Activated B cell treated with CpG ODN at 0.5 μM for 24 hours (primary cell): ENCODE data around the gene KAZN. TPM values are rescaled to one million over a fixed set of nuclear protein-coding genes. Genes with fewer than 3 reads are reported as not detected.

Experiments used
- ATAC-seq: fragments of 200-7000 bp; cut with Tn5 transposase; one replicate; pipeline ENCODE4 v1.10.0; 2021; ENCODE audit warnings: low read depth, mild to moderate bottlenecking, moderate library complexity
- CTCF ChIA-PET: fragments of 350-600 bp; sonication (Branson Sonifier 250); formaldehyde crosslinking; loops from one replicate; lab custom pipeline; 2021; ENCODE audit warnings: antibody characterized with exemption; lab: Charles Lee
- POLR2A ChIA-PET: fragments of 350-600 bp; sonication (Branson Sonifier 250); formaldehyde crosslinking; loops from one replicate; lab custom pipeline; 2021; ENCODE audit warnings: antibody characterized with exemption; lab: Charles Lee
- DNase-seq: peaks from one replicate; pipeline ENCODE4 v3.0.0; 2022
- H3K27ac Mint-ChIP-seq: one replicate; pipeline ENCODE4 v1.8.0; 2020; ENCODE audit warnings: mixed read lengths
- H3K27me3 Mint-ChIP-seq: one replicate; pipeline ENCODE4 v1.8.0; 2021; ENCODE audit warnings: mixed read lengths
- H3K36me3 Mint-ChIP-seq: one replicate; pipeline ENCODE4 v1.8.0; 2021; ENCODE audit warnings: low read depth, mixed read lengths
- H3K4me1 Mint-ChIP-seq: one replicate; pipeline ENCODE4 v1.8.0; 2021; ENCODE audit warnings: mixed read lengths
- H3K4me3 Mint-ChIP-seq: one replicate; pipeline ENCODE4 v1.8.0; 2020; ENCODE audit warnings: mild to moderate bottlenecking, mixed read lengths
- H3K9me3 Mint-ChIP-seq: one replicate; pipeline ENCODE4 v1.8.0; 2020; ENCODE audit warnings: mixed read lengths
- intact Hi-C: fragments of 100-400 bp; cut with micrococcal nuclease; formaldehyde crosslinking; loops from one replicate; pipeline ENCODE4 v1.15.1; 2024
- total RNA-seq: library from RNA; stranded (reverse); gene quantifications from 2 replicates; pipeline ENCODE4 v1.2.3, GENCODE V29; 2022
- TF ChIP-seq, protein P1 (sequence below): fragments of 200-600 bp; IDR thresholded peaks from one replicate; pipeline ENCODE4 v1.8.0; 2022; ENCODE audit warnings: antibody characterized with exemption, mild to moderate bottlenecking

Gene KAZN
- total RNA-seq, 1 donor from 2014 or later = 0.73 TPM

DNA sequence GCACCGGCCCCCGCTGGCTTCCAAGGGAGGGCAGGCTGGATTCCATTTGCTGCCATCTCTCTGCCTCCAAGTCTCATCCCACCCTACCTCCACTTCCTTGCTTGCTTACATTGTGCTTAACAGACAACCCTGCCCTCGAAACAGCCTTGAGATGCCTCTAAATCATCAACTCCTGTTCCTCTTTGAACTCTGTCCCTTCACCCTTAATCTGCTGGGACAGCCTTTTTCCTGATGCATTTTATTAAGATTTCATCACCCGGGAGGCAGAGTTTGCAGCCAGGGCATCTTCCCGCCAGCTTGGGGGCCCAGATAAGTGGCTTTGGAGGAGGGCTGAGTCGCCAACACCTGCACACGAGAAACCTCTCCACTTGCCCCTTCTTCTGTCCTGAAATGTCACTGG is 192.5 kb downstream of the KAZN start:
- intact Hi-C loops = no loop called here
- ChIA-PET CTCF (no interaction called here), POLR2A (no interaction called here)
- TF ChIP-seq, protein P1, sequence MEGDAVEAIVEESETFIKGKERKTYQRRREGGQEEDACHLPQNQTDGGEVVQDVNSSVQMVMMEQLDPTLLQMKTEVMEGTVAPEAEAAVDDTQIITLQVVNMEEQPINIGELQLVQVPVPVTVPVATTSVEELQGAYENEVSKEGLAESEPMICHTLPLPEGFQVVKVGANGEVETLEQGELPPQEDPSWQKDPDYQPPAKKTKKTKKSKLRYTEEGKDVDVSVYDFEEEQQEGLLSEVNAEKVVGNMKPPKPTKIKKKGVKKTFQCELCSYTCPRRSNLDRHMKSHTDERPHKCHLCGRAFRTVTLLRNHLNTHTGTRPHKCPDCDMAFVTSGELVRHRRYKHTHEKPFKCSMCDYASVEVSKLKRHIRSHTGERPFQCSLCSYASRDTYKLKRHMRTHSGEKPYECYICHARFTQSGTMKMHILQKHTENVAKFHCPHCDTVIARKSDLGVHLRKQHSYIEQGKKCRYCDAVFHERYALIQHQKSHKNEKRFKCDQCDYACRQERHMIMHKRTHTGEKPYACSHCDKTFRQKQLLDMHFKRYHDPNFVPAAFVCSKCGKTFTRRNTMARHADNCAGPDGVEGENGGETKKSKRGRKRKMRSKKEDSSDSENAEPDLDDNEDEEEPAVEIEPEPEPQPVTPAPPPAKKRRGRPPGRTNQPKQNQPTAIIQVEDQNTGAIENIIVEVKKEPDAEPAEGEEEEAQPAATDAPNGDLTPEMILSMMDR = no peak
- Mint-ChIP-seq H3K9me3 (no peaks in the 10 kb centered on the region), H3K27me3 (no peaks in the 10 kb centered on the region), H3K4me3 (no peak overlapping the region), H3K4me1 (no peaks in the 10 kb centered on the region), H3K27ac (no peak overlapping the region), H3K36me3 (no peaks in the 10 kb centered on the region)
- DNase-seq (no peak), ATAC-seq (no peak)

DNA sequence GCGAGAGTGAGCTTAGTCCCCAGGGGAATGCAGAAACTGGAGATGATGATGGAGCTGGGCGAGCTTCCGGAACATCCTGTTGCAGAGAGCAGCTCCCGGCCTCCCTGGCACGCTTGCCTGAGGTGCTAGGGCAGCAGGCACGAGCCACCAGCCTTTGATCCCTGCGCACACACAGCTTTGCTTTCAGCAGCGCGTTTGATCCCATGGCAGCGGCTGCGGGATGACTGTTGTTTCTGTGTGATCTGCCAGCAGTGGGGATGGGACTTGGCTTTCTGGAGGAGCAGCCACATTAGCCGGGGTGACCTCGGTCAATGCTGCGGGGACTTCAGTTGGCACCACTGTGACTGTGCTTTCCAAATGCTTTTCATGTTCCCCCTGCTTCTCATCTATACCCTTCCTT is 193.2 kb downstream of the KAZN start:
- H3K27ac Mint-ChIP-seq = no peak overlapping the region
- DNase-seq (no peak), ATAC-seq (no peak)
- TF ChIP-seq, protein P1 = no peak
- no peaks in the 10 kb centered on the region for H3K36me3 Mint-ChIP-seq
- intact Hi-C loops = no loop called here
- POLR2A ChIA-PET = no interaction called here
- H3K27me3 Mint-ChIP-seq = no peaks in the 10 kb centered on the region
- H3K4me3 Mint-ChIP-seq = no peak overlapping the region
- H3K4me1 Mint-ChIP-seq = no peaks in the 10 kb centered on the region
- CTCF ChIA-PET = no interaction called here
- H3K9me3 Mint-ChIP-seq = no peaks in the 10 kb centered on the region

DNA sequence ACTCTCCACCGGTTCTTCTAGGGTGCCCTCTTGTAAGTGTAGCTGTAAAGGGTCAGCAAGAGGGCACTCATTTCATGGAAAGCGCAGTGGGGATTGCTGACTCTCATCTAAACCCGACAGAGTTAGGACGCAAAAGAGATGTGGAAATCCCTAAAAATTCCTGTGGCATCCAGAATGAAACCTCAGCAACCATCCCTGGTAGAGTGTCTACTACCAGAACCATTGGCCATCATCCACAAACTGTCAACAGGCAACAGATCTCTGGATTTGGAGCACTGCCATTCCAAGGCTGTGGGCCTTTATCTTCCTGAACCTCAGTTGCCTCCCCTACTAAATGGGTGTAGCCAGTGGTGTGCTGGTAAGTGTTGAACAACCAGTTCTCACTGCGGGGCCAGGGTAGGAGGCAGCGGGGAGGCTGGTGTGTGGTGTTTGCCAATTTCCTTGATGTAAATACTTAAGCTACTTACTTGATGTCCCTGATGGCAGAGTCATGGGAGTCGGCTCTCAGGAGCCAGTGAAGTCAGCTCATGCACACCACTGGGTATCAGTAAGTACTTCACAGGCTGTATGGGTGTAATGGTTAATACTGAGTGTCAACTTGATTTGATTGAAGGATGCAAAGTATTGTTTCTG is 195.8 kb downstream of the KAZN start:
- POLR2A ChIA-PET = no interaction called here

DNA sequence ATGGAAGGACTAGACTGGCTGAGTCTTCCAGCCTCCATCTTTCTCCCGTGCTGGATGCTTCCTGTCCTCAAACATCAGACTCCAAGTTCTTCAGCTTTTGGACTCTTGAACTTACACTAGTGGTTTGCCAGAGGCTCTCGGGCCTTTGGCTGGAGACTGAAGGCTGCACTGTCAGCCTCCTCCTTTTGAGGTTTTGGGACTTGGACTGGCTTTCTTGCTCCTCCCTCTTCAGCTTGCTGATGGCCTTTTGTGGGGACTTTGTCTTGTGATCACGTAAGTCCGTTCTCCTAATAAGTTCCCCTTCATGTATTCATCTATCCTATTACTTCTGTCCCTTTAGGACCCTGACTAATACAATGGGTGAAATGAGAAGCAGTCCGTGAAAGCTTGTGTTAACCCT is 196.4 kb downstream of the KAZN start:
- DNase-seq (no peak), ATAC-seq (no peak)
- intact Hi-C loops = no loop called here
- Mint-ChIP-seq H3K9me3 (no peaks in the 10 kb centered on the region), H3K36me3 (no peaks in the 10 kb centered on the region), H3K27me3 (no peaks in the 10 kb centered on the region), H3K4me1 (no peaks in the 10 kb centered on the region), H3K4me3 (no peak overlapping the region), H3K27ac (no peak overlapping the region)
- ChIA-PET POLR2A (no interaction called here), CTCF (no interaction called here)
- TF ChIP-seq, protein P1 = no peak

More for the DNA sequence above, 195.8 kb downstream of the KAZN start:
- Mint-ChIP-seq H3K36me3 (no peaks in the 10 kb centered on the region), H3K27me3 (no peaks in the 10 kb centered on the region), H3K27ac (no peak overlapping the region), H3K4me3 (no peak overlapping the region), H3K4me1 (no peaks in the 10 kb centered on the region), H3K9me3 (no peaks in the 10 kb centered on the region)
- CTCF ChIA-PET = no interaction called here
- TF ChIP-seq, protein P1 = no peak
- intact Hi-C loops = no loop called here
- DNase-seq (no peak), ATAC-seq (no peak)

DNA sequence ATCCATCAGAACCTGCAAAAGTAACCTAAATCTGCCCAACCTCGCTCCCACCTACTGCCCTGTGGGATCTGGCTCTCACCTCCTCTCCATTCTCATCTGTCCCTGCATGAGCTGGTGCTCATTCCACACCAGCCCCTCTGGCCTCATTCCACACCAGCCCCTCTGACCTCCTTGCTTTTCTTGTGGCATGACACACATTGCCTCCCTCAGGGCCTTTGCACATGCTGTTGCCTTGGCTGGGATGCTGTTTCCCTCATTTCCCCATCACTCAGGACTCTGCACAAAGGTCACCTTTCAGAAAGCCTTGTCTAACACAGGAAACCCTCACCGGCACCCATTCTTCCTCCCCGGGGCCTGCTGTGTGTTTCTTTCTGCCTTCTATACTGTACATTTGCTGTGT is 197.1 kb downstream of the KAZN start:
- TF ChIP-seq, protein P1 = no peak
- ChIA-PET POLR2A (no interaction called here), CTCF (no interaction called here)
- intact Hi-C loops = no loop called here
- DNase-seq (no peak), ATAC-seq (no peak)
- Mint-ChIP-seq H3K27me3 (no peaks in the 10 kb centered on the region), H3K27ac (no peak overlapping the region), H3K4me3 (no peak overlapping the region), H3K4me1 (no peaks in the 10 kb centered on the region), H3K36me3 (no peaks in the 10 kb centered on the region), H3K9me3 (no peaks in the 10 kb centered on the region)
